Right renal cortex interstitium (tissue), 3 donors: ENCODE results near the gene COLGALT1. TPM values are rescaled to one million over a fixed set of nuclear protein-coding genes. Genes with fewer than 3 reads are reported as not detected.

Experiments used
- DNase-seq, 3 donors: peaks; one replicate each; pipeline ENCODE4 v3.0.0-alpha.2; 2013; ENCODE audit warnings: low read depth in 3 of 3, low spot score in 2 of 3
- polyA plus RNA-seq, 3 donors: library from polyadenylated mRNA; unstranded; fragments of 120-200 nt; gene quantifications; one replicate each; pipeline ENCODE4 v1.2.1, GENCODE V29; 2013; ENCODE audit not compliant: insufficient read length in 3 of 3

Gene COLGALT1
- polyA plus RNA-seq, 3 donors = 43.3 to 47.5 (median 43.7) TPM

DNA sequence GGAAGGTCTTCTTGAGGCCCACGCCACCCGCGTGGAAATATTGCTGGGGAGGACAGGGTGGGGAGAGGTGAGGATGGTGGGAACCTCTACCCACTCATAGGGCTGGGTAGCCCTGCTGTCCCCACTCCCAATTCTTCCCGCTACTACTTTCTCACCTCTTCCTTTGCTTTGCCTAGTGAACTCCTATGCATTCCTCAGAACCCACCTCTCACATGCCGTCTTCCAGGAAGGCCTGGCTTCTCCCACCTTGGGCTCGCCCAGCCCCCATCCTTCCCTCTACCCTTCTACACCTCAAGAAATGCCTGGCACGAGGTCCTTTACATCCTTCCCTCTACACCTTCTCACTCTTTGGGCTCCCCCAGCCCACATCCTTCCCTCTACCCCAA, 62.4 kb downstream of the COLGALT1 start:
- DNase-seq = no peak

DNA sequence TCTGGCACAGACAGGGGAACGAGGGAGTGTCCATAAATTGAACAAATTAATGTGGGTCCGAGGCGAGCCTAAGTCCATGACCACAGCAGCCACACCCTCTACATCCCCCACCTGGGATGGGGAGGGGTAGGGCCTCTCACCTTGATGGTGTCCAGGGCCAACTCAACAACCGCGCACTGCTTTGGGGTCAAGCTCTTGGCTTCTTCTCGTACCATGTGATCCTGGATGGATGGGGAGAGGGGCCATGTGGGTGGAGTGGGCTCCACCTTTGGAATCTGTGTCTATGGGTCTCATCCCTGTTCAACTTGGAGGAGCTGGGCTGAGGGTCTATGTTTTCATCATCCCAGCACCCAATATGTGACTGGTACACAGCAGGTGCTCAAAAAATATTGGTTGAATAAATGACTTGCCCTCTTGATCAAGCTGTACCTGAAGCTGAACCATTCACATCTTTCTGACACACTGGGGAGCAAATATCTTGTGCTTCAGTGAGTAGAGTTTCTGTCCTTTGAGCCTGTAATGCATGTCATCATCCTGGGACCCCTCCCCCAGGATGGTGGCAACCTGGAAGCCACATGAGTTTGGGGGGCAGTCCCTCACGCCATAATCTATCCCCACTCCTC, 62.9 kb downstream of the COLGALT1 start:
- DNase-seq = no peak

- DNase-seq = no peak
Measured at GRCh38 chr19:17618936-17619335, 63.5 kb downstream of the COLGALT1 start.

GRCh38 chr19:17620696-17621095, 65.2 kb downstream of the COLGALT1 start:
- DNase-seq = no peak

DNA sequence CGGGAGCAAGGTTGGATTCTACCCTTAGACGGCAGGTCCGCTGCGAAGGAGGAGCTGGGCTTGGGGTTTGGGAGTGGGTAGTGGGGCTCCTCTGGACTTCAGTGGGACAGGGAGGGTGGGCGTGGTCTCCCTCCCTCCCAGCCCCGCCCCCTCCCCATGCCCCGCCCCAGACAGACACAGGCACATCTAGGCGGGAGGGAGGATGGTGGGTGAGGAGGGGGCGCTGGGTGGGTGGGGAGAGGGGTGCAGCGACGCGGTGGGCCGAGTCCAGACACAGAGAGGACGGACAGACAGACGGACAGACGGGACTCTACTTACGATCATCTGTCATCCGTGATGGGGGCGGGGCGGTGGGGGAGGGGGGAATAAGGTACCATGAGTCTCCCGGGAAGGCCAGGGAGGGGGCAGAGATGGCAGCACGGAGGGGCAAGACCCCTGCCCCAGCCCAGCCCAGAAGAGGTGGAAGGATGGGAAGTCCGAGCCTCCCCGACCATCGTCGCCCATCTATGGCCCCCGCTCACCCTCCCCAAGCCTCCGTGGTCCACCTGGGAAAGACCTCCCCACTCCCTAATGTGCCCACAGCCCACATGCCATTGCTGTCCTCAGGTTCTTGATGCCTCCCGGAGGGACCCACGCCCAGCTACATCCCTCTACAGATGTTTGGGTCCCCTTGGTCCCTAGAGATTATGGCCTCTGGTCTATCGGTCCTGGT, 67.9 kb downstream of the COLGALT1 start:
- no peak for DNase-seq

DNA sequence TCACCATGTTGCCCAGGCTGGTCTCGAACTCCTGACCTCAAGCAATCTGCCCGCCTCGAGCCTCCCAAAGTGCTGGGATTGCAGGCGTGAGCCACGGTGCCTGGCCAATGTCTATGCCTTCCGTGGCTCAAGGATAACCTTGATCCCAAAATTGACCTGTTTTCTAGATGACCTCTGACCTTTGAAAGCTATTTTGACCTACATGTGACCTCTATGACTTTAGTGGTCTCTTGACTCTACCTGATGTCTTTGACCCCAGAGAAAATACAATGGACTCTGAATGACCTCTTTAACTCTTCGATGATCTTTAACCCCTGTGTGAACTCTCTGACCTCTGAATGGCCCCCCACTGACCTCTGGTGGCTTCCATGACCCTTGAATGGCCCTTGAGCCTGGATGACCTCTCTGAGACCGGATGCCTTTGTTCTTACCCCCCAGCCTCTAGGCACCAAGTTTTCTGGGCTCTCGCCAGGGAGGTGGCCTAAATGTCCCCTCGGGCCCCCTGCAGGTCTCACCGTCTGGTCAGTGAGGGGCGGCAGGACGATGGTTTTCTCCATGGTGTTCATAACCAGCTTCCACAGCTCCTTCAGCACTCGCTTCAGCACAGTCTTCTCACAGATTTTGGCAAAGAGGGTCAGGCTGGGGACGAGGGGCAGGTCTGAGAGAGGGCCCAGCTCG, 69.0 kb downstream of the COLGALT1 start:
- no peak for DNase-seq

- DNase-seq = no peak
Measured at GRCh38 chr19:17625043-17625442, 69.6 kb downstream of the COLGALT1 start.

- no peak for DNase-seq
Measured at GRCh38 chr19:17625980-17626379, 70.5 kb downstream of the COLGALT1 start.

- DNase-seq = no peak
Measured at GRCh38 chr19:17626456-17627015, 71.1 kb downstream of the COLGALT1 start.

GRCh38 chr19:17627161-17627560, 71.7 kb downstream of the COLGALT1 start:
- DNase-seq = no peak

GRCh38 chr19:17627921-17628320, 72.5 kb downstream of the COLGALT1 start:
- no peak for DNase-seq

- DNase-seq = no peak
Measured at GRCh38 chr19:17629760-17630159, 74.3 kb downstream of the COLGALT1 start.

- DNase-seq = no peak
Measured at GRCh38 chr19:17632577-17632976, 77.1 kb downstream of the COLGALT1 start.

Other genes starting within 250 kb of the COLGALT1 start
- 10 to 100 TPM; 44.9 to 55.7 (median 51.8) TPM for gene MRPL34, start 249.8 kb upstream of the COLGALT1 start, polyA plus RNA-seq
- gene DDA1, start 246.1 kb upstream of the COLGALT1 start, polyA plus RNA-seq = 10 to 100 TPM; 29.3 to 37.7 (median 32.5) TPM
- gene ANO8, start 220.8 kb upstream of the COLGALT1 start, polyA plus RNA-seq = 1 to 10 TPM; 7.2 to 9.7 (median 7.8) TPM
- 10 to 100 TPM; 13.9 to 17.3 (median 15.7) TPM for gene GTPBP3, start 218.1 kb upstream of the COLGALT1 start, polyA plus RNA-seq
- 100 to 1,000 TPM; 167 to 179 (median 177) TPM for gene PLVAP, start 178.3 kb upstream of the COLGALT1 start, polyA plus RNA-seq
- 1 to 10 TPM in 1 of 3 donors, under 1 TPM in 2; 0.59 to 1.2 (median 0.83) TPM for gene CCDC194, start 161.5 kb upstream of the COLGALT1 start, polyA plus RNA-seq
- gene BST2, start 150.0 kb upstream of the COLGALT1 start, polyA plus RNA-seq = 100 to 1,000 TPM; 102 to 160 (median 151) TPM
- 10 to 100 TPM; 47.2 to 53.0 (median 52.7) TPM for gene MVB12A, start 135.6 kb upstream of the COLGALT1 start, polyA plus RNA-seq
- 1 to 10 TPM; 1.9 to 3.1 (median 2.1) TPM for gene TMEM221, start 107.0 kb upstream of the COLGALT1 start, polyA plus RNA-seq
- not detected for gene NXNL1, start 94.7 kb upstream of the COLGALT1 start, polyA plus RNA-seq
- 10 to 100 TPM in 2 of 3 donors, 1 to 10 TPM in 1; 9.7 to 10.8 (median 10.3) TPM for gene SLC27A1, start 85.1 kb upstream of the COLGALT1 start, polyA plus RNA-seq
- 10 to 100 TPM; 50.1 to 60.6 (median 50.9) TPM for gene PGLS, start 44.0 kb upstream of the COLGALT1 start, polyA plus RNA-seq
- under 1 TPM; 0.10 to 0.28 (median 0.16) TPM for gene UNC13A, start 132.7 kb downstream of the COLGALT1 start, polyA plus RNA-seq
- gene MAP1S, start 163.8 kb downstream of the COLGALT1 start, polyA plus RNA-seq = 10 to 100 TPM; 25.6 to 36.1 (median 30.4) TPM
- 1 to 10 TPM; 1.1 to 1.8 (median 1.5) TPM for gene FCHO1, start 195.8 kb downstream of the COLGALT1 start, polyA plus RNA-seq
- 10 to 100 TPM in 1 of 3 donors, 1 to 10 TPM in 2; 4.6 to 11.3 (median 5.3) TPM for gene B3GNT3, start 239.5 kb downstream of the COLGALT1 start, polyA plus RNA-seq